Renal cortical epithelial cell (primary cell): ENCODE data around the gene TFR2. TPM values are rescaled to one million over a fixed set of nuclear protein-coding genes. Genes with fewer than 3 reads are reported as not detected.
A peak's percentile ranks its signal among the peaks of the same experiment; 100 is the strongest.
"Not testable (repeated sequence)": the region's sequence is repeated elsewhere in the genome, so short reads cannot be mapped to it uniquely, and the experiment has no call there.

Source experiments
- DNase-seq: peaks from one replicate; pipeline ENCODE4 v3.0.0-alpha.2; 2011; ENCODE audit warnings: low read depth
- total RNA-seq: library from RNA; depleted of rRNA; stranded (reverse); fragments of >200 nt; gene quantifications from 2 replicates; pipeline ENCODE4 v1.2.3, GENCODE V29; 2014

TFR2 gene
- total RNA-seq, 1 donor from 2014 or later, result 0.35 TPM

DNA sequence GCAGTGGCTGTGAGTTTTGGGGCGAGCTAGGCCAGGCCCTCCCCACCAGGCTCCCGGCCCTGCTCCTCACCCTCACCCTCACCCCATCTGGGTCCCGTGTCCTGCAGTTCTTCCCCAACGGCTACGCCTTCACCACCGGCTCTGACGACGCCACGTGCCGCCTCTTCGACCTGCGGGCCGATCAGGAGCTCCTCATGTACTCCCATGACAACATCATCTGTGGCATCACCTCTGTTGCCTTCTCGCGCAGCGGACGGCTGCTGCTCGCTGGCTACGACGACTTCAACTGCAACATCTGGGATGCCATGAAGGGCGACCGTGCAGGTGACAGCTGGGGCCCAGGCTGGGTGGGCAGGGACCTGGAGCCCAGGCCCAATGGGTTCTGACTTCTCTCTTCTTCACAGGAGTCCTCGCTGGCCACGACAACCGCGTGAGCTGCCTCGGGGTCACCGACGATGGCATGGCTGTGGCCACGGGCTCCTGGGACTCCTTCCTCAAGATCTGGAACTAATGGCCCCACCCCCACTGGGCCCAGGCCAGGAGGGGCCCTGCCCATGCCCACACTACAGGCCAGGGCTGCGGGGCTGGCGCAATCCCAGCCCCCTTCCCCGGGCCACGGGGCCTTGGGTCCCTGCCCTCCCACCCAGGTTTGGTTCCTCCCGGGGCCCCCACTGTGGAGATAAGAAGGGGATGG is 37.1 kb upstream of the TFR2 start:
- no peak for DNase-seq

DNA sequence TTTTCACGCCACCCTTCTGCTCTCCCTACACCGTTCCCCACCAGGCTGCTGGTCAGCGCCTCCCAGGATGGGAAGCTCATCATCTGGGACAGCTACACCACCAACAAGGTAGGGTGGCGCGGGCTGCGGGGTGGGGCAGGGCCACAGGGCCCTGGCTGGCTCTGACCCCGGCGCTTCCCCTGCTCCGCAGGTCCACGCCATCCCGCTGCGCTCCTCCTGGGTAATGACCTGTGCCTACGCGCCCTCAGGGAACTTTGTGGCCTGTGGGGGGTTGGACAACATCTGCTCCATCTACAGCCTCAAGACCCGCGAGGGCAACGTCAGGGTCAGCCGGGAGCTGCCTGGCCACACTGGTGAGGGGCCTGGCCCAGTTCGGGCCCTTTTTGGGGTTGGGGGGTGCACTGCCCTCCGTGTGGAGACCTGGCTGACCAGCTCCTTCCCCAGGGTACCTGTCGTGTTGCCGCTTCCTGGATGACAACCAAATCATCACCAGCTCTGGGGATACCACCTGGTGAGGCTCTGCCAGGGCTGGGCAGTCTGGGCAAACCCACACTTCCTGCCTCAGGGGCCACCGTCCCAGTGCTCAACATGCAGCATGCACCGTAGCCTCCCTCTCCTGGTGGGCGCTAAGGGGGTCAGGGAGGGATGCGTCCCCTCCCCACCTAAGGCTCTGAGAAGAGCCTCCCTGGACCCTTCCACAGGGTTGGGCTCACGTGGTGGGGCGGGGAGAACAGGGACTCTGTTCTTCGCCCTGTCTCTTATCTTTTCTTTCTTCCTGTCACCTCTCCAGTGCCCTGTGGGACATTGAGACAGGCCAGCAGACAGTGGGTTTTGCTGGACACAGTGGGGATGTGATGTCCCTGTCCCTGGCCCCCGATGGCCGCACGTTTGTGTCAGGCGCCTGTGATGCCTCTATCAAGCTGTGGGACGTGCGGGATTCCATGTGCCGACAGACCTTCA is 36.2 kb upstream of the TFR2 start:
- no peak for DNase-seq

DNA sequence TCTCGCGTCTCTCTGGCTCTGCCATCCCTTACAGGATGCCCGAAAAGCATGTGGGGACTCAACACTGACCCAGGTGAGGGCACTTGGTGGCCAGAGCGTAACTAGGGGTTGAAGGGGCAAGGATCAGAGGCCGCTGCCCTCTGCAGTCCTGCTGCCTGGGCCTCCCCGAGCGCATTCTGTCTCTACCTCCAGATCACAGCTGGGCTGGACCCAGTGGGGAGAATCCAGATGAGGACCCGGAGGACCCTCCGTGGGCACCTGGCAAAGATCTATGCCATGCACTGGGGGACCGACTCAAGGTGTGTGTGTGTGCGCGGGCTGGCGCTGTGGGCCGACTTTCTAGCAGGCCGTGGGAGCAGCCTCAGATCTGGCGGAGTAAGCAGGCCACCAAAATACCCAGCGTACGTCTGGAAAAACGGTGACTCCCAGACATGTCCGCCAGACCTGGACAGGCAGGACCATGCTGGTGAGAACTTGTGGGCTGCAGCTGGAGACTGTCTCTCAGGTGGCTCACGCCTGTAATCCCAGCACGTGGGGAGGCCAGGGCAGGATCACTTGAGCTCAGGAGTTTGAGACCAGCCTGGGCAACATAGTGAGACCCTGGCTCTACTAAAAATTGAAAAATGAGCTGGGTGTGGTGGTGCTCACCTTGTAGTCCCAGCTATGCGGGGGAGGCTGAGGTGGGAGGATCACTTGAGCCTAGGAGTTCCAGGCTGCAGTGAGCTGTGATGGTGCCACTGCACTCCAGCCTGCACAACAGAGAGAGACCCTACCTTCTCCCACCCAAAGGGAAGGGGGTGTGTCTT is 35.4 kb upstream of the TFR2 start:
- no peak for DNase-seq

GRCh38 chr7:100675581-100676350 is 34.4 kb upstream of the TFR2 start:
- DNase-seq, result peak; percentile 47

DNA sequence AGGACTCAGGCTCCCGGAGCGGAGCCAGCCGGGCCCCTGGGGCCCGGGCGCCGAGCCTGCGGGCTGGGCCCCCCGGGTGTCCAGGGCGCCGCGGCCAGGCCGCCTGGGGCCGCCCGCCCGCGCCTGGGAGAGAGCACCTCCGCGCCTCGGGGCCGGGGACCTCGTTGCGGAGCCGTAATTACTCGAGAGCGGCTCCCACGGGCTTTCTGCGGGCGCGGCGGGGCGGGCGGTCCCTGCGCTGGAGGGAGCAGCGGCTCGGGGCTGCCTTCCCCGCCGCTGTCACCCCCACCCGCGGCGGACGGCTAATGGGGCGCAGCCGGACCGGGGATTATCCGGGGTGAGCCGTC is 33.7 kb upstream of the TFR2 start:
- DNase-seq, result no peak

DNA sequence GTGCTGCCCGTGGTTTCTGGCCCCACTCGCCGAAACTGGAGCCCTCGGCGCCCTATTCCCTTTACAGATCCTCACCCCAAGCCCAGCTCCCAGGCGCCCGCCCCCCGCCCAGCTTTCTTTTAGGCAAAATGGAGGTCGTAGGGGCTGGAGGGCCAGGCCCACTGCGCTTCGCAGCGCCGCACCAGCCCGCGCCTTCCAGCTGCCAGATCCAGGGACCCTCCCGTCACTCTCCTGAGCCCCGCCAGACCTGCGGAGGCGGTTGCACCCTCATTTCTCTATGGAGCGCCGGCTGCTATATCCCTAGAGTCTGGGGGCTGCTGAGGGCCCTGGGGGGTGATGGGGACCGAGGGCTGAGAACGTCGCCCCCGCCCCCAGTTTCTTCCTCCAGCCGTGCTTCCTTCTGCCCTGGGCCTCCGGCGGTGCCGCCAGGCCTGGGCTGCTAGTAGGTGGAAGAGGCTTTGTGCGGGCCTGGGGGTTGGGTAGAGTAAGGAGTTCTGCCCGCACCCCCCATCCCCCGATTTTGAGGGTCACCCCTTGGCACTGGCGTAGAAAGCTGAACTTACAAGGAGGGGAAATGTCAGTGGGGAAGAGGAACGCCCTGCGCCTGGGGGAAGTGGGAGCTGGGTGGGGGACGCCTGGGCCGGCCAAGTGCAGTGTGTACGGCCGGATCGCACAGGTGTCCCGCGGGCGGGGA is 33.2 kb upstream of the TFR2 start:
- no peak for DNase-seq

DNA sequence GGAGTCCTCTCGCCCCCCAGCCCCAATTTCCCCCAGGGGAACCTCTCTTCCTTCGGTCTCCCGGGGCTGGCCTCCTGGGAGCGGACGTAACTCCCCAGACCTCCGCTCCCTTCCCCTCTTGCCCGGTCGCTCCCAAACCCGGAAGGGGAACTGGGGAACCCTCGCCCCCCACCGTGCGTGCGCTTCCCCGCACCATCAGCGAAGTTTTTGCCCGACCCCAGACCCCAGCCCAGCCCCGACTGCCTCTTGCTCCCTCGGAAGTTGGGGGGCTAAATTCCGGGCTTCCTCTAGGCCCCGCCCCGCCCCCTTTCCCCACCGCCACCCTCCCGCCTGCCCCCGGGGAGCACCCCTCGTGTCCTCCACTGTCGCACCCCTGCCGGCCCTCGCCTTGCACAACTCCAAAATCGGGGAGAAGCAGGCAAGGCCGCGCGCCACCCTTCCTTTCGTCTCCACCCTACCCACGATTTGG is 32.6 kb upstream of the TFR2 start:
- DNase-seq, result no peak

DNA sequence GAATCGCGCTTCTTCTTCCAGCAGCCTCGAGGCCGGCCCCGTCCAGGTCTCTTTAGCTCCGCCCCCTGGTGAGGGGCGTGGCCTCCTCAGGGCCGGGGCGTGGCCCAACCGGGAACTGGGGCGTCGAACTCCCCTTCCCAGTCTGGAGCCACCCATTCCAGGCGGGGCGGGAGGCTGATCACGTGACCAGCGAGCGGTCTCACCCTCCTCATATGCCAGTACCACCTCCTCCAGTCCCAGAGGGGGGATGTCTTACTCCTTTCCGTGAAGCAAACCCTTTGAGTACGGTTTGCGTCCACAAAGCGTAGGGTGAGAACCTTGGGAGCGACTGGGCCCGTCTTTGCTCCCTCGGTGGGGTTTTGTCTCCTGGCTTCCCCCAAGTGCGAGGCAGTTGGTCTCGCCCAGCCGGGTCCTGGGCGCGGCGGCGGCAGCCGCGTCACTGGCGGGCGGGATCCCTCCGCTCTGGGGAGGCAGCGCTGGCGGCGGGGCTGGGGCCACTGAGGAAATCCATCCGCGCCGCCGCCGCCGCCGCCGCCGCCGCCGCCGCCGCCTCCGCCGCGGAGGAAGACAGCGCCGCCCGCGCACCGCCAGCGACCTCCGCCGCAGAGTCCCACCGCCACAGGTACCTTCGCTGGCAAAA is 32.1 kb upstream of the TFR2 start, which contains the start of gene GNB2:
GNB2 (plus strand) TSS at position 439 of the 640 bp plus-strand sequence. CDS start 2,526 bp downstream, outside the sequence.
- DNase-seq, result peak; percentile 93

GRCh38 chr7:100671353-100672327 is 30.3 kb upstream of the TFR2 start:
- DNase-seq, result no peak

- no peak for DNase-seq
These were observed 28.7 kb upstream of the TFR2 start for GRCh38 chr7:100670074-100670473.

DNA sequence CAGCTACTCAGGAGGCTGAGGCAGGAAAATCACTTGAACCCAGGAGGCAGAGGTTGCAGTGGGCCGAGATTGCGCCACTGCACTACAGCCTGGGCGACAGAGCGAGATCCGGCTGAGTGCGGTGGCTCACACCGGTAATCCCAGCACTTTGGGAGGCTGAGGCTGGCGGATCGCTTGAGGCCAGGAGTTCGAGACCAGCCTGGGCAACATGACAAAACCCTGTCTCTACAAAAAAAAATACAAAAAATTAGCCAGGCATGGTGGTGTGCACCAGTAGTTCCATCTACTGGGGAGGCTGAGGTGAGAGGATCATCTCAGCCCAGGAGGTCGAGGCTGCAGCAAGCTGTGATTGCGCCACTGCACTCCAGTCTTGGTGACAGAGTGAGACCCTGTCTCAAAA is 27.8 kb upstream of the TFR2 start:
- DNase-seq, result not testable (repeated sequence)

DNA sequence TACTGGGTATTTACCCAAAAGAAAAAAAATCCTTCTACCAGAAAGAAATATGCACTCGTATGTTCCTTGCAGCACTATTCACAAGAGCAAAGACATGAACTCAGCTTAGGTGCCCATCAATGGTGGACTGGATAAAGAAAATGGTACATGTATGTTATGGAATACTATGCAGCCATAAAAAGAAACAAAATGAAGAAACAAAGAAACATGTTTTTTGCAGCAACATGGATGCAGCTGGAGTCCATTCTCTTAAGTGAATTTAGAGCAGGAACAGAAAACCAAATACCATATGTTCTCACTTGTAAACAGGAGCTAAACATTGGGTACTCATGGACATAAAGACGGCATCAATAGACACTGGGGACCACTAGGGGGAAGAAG is 26.7 kb upstream of the TFR2 start:
- DNase-seq, result no peak

DNA sequence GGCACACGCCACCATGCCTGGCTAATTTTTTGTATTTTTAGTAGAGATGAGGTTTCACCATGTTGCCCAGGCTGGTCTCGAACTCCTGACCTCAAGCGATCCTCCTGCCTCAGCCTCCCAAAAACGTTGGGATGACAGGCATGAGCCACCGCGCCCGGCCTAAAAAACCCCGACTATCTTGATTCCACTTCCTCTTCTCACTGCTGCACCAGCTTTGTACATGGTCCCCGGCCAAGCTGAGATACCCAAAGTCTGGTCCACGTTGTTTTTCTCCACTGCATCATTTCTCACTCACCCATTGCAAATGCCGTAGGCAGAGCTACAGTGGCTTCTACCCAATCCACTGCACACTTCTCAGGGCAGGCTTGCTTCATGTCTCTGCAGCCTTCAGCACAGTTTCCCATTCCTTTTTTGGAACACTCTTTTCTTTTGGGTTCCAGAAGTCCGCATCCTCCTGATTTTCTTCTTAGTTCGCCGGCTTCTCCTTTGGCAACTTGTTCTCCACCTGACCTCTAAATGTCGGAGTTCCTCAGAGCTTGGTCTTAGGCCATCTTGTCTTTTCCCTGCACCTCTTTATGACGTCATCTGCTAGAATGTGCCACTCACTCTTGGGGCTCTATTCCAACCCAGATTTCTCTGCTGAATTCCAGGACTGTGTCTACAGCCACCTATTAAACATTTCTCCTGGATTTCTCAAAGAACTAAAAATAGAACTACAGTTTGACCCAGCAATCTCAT is 26.1 kb upstream of the TFR2 start:
- DNase-seq, result no peak

- DNase-seq, result no peak
These were observed 23.9 kb upstream of the TFR2 start for GRCh38 chr7:100665168-100665726.

DNA sequence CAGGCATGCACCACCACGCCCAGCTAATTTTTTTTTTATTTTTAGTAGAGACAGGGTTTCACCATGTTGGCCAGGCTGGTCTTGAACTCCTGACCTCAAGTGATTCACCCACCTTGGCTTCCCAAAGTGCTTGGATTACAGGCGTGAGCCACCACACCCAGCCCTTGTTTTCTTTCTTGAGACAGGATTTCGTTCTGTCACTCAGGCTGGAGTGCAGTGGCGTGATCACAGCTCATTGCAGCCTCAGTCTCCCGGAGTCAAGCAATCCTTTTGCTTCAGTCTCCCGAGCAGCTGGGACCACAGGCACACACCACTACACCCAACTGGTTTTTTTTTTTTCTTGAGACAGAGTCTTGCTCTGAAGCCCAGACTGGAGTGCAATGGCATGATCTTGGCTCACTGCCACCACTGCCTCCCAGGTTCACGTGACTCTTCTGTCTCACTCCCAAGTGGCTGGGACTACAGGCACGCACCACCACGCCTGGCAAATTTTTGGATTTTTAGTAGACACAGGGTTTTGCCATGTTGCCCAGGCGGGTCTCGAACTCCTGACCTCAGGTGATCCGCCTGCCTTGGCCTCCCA is 20.9 kb upstream of the TFR2 start:
- peak; percentile 15 for DNase-seq

DNA sequence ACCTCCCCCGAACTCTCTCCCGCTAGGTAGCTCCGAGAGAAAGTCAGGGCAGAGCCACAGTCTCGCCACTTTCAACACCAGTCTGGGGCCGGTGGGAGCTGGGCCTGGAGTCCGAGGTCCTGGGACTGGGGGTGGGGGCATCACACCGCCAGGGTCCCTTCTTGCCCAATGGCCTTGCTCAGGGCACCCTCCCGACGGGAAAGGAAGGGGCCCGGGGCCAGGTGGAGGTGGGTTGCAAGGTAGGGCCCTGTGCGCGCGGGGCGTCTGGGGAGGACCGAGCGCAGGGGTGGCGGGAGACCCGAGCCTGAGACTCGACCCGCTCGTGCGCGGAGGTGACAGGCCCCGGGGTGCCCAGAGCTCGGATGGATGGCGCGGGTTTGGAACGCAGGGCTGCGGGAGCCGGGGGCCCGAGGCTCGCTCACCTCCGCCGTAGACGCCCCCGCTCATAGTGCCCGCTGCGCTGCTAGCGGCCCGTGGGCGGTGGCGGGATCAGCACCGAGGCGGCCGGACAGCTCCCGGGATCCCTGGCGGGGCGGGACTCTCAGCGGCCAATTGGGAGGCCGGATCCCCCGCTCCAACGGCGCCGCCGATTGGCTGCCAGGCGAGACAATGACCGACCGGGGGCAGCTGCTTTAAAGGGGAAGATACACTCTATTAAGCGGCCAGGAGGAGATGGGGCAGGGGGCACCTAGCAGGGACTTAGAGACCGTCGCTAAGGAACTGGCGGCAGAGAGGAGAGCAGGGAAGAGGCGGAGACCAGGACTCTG is 14.7 kb upstream of the TFR2 start, which contains the start of gene ACTL6B:
ACTL6B (minus strand) TSS at position 541 of the 767 bp plus-strand sequence; CDS start at position 447, 94 bp downstream.
- DNase-seq, result no peak
